DOHH2 (cell line): Measurements from ENCODE around the gene REXO4.

ENCODE experiments used
- EZH2phosphoT487 ChIP-seq: fragments of 200-600 bp; sonication (generic); IDR thresholded peaks from 2 replicates; pipeline ENCODE4 v1.6.1; 2017; ENCODE audit warnings: borderline replicate concordance, mild to moderate bottlenecking, antibody characterized with exemption, low read length, moderate library complexity, mixed read lengths
- TF ChIP-seq, protein P1 (sequence below): fragments of 200-600 bp; sonication (generic); IDR thresholded peaks from one replicate; pipeline ENCODE4 v1.5.1; 2014; ENCODE audit warnings: antibody characterized with exemption, mild to moderate bottlenecking, low read depth, low read length; ENCODE audit not compliant: poor library complexity, severe bottlenecking

DNA sequence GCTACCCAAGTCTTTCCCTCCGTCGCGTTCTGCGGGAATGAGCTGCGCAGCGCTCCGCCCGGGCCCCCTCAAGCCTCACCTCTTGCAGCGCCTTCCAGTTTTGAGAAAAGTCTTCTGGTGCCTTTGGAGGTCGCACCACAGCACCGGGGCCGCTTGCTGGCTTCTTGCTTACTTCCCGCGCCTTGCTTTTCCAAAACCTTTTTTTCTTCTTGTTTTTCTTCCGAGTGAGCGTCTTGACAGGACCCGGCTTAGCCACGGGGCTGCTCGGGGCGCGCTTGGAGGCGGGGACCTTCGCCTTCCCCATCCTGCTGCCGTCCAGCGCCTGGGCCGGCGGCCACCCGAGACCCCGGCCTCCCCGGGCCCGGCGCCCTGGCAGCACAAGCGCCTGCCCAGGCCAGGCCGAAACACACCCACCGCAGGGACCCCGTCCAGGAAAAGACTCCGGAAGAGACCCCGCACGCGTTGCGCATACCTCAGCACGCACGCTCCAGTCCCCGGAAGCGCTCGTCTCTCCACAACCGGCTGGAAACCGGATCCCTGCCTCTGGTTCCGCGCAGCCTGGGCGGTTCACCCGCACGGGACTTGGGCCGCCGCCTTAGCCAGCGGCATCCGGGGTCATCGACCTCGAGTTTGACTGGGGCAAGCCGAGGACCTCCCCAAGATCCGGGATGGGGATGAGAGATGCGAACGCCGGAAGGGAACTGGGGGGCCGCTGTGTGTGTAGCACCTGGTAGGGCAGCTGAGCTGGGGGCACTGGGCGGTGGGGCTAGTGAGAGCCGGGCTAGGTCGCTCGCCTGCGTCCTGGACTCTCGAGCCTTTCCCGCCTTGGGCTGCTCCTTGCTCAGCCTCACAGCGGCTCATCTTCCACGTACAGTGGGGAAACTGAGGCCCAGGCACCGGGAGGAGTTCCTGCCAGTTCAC is at the start of gene REXO4:
- TF ChIP-seq, protein P1, sequence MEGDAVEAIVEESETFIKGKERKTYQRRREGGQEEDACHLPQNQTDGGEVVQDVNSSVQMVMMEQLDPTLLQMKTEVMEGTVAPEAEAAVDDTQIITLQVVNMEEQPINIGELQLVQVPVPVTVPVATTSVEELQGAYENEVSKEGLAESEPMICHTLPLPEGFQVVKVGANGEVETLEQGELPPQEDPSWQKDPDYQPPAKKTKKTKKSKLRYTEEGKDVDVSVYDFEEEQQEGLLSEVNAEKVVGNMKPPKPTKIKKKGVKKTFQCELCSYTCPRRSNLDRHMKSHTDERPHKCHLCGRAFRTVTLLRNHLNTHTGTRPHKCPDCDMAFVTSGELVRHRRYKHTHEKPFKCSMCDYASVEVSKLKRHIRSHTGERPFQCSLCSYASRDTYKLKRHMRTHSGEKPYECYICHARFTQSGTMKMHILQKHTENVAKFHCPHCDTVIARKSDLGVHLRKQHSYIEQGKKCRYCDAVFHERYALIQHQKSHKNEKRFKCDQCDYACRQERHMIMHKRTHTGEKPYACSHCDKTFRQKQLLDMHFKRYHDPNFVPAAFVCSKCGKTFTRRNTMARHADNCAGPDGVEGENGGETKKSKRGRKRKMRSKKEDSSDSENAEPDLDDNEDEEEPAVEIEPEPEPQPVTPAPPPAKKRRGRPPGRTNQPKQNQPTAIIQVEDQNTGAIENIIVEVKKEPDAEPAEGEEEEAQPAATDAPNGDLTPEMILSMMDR, result no peak
- no peak for TF ChIP-seq EZH2phosphoT487
